ENCODE measurements around the gene ANKRD34C. TPM values are rescaled to one million over a fixed set of nuclear protein-coding genes. Genes with fewer than 3 reads are reported as not detected.

The ANKRD34C gene
- total RNA-seq, 1 experiment from 2014 or later: not detected

DNA sequence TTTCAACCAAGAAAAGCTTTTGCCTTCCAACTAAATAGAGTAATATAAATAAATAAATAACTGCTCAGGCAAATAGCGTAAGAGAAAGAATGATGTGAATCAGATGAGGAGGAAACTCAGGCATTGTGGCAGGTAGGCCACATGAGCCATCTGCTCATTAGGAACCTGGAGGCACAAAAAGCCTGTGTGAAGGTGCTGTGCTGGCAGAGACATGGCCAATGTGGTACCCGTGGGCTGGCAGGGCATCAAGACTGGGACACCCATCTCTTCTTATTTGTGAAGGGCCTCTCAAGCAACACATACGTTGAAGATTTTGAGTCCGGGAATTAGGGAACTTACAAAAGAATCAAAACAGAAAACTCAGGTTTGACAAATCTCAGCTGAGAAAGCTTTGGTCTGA lies 9.5 kb downstream of the ANKRD34C start:
- H3K9me3 ChIP-seq (ENCODE audit: low read depth, low read length, poor library complexity, severe bottlenecking): no peaks in the 10 kb centered on the region
- peaks cover 34% of the 10 kb centered on the region for H3K27me3 ChIP-seq (replicated peaks; ENCODE audit: insufficient read depth, low read depth, low read length, poor library complexity)
- intact Hi-C loops (cut with micrococcal nuclease; ENCODE audit: unreplicated experiment): no loop called here
- ChIA-PET CTCF (no interaction called here), POLR2A (ENCODE audit: low non-redundant PET) (no interaction called here)
- H3K27ac ChIP-seq (ENCODE audit: low read depth, low read length, poor library complexity, severe bottlenecking): no peak overlapping the region
- TF ChIP-seq, protein P1, sequence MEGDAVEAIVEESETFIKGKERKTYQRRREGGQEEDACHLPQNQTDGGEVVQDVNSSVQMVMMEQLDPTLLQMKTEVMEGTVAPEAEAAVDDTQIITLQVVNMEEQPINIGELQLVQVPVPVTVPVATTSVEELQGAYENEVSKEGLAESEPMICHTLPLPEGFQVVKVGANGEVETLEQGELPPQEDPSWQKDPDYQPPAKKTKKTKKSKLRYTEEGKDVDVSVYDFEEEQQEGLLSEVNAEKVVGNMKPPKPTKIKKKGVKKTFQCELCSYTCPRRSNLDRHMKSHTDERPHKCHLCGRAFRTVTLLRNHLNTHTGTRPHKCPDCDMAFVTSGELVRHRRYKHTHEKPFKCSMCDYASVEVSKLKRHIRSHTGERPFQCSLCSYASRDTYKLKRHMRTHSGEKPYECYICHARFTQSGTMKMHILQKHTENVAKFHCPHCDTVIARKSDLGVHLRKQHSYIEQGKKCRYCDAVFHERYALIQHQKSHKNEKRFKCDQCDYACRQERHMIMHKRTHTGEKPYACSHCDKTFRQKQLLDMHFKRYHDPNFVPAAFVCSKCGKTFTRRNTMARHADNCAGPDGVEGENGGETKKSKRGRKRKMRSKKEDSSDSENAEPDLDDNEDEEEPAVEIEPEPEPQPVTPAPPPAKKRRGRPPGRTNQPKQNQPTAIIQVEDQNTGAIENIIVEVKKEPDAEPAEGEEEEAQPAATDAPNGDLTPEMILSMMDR (conservative IDR thresholded peaks at IDR 0.05; ENCODE audit: low read depth, low read length): no peak
- TF ChIP-seq EZH2 (IDR thresholded peaks at IDR 0.05; ENCODE audit: borderline replicate concordance, low read depth, low read length, poor library complexity, severe bottlenecking): no peak
- no peaks in the 10 kb centered on the region for H3K4me1 ChIP-seq (ENCODE audit: insufficient read depth, low read length, poor library complexity, severe bottlenecking)
- DNase-seq (ENCODE audit: low spot score): no peak
- H3K36me3 ChIP-seq (ENCODE audit: insufficient read depth, low read length, poor library complexity, severe bottlenecking): no peaks in the 10 kb centered on the region
- no TSS peak for BruUV-seq (replicated peaks)
- no peak overlapping the region for H3K4me3 ChIP-seq (ENCODE audit: low read depth, low read length, poor library complexity, severe bottlenecking)

DNA sequence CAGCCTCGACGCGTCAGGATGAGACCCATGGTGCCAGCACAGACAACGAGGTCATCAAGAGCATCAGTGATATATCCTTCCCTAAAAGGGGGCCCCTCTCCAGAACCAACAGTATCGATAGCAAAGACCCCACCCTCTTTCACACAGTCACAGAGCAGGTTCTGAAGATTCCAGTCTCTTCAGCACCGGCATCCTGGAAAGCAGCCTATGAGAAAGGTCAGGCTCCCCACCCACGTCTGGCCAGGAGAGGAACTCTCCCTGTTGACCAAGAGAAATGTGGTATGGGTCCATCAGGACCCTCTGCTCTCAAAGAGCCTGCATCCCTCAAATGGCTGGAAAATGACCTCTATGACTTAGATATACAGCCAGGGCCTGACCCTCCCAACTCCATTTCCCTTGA lies 11.6 kb downstream of the ANKRD34C start:
- BruUV-seq (replicated peaks): no TSS peak

GRCh38 chr15:79296583-79296982 lies 14.1 kb downstream of the ANKRD34C start:
- H3K36me3 ChIP-seq (ENCODE audit: insufficient read depth, low read length, poor library complexity, severe bottlenecking): no peaks in the 10 kb centered on the region
- no peaks in the 10 kb centered on the region for H3K9me3 ChIP-seq (ENCODE audit: low read depth, low read length, poor library complexity, severe bottlenecking)
- BruUV-seq (replicated peaks): no TSS peak
- peaks cover 59% of the 10 kb centered on the region for H3K27me3 ChIP-seq (replicated peaks; ENCODE audit: insufficient read depth, low read depth, low read length, poor library complexity)
- intact Hi-C loops (cut with micrococcal nuclease; ENCODE audit: unreplicated experiment): no loop called here
- H3K4me3 ChIP-seq (ENCODE audit: low read depth, low read length, poor library complexity, severe bottlenecking): no peak overlapping the region
- CTCF ChIA-PET: no interaction called here
- POLR2A ChIA-PET (ENCODE audit: low non-redundant PET): no interaction called here
- no peak overlapping the region for H3K27ac ChIP-seq (ENCODE audit: low read depth, low read length, poor library complexity, severe bottlenecking)
- TF ChIP-seq, protein P1 (conservative IDR thresholded peaks at IDR 0.05; ENCODE audit: low read depth, low read length): peak; percentile 33; the same call in 1 of the 2 replicates
- TF ChIP-seq EZH2 (IDR thresholded peaks at IDR 0.05; ENCODE audit: borderline replicate concordance, low read depth, low read length, poor library complexity, severe bottlenecking): no peak
- no peak for DNase-seq (ENCODE audit: low spot score)
- no peaks in the 10 kb centered on the region for H3K4me1 ChIP-seq (ENCODE audit: insufficient read depth, low read length, poor library complexity, severe bottlenecking)

More for the DNA sequence above, 11.6 kb downstream of the ANKRD34C start:
- Histone ChIP-seq H3K4me1 (ENCODE audit: insufficient read depth, low read length, poor library complexity, severe bottlenecking) (no peaks in the 10 kb centered on the region), H3K36me3 (ENCODE audit: insufficient read depth, low read length, poor library complexity, severe bottlenecking) (no peaks in the 10 kb centered on the region), H3K27ac (ENCODE audit: low read depth, low read length, poor library complexity, severe bottlenecking) (no peak overlapping the region), H3K27me3 (replicated peaks; ENCODE audit: insufficient read depth, low read depth, low read length, poor library complexity) (peaks cover 34% of the 10 kb centered on the region), H3K9me3 (ENCODE audit: low read depth, low read length, poor library complexity, severe bottlenecking) (no peaks in the 10 kb centered on the region), H3K4me3 (ENCODE audit: low read depth, low read length, poor library complexity, severe bottlenecking) (no peak overlapping the region)
- ChIA-PET CTCF (no interaction called here), POLR2A (ENCODE audit: low non-redundant PET) (no interaction called here)
- DNase-seq (ENCODE audit: low spot score): no peak
- intact Hi-C loops (cut with micrococcal nuclease; ENCODE audit: unreplicated experiment): no loop called here
- TF ChIP-seq, protein P1 (conservative IDR thresholded peaks at IDR 0.05; ENCODE audit: low read depth, low read length): no peak
- no peak for TF ChIP-seq EZH2 (IDR thresholded peaks at IDR 0.05; ENCODE audit: borderline replicate concordance, low read depth, low read length, poor library complexity, severe bottlenecking)
